Subcutaneous adipose tissue (tissue), 4 donors: Measurements from ENCODE around the gene SEMA3G. TPM values are rescaled to one million over a fixed set of nuclear protein-coding genes. Genes with fewer than 3 reads are reported as not detected.

ENCODE experiments used
- CTCF ChIP-seq: fragments of 450-650 bp; IDR thresholded peaks from one replicate; pipeline ENCODE4 v1.5.1; 2016; ENCODE audit warnings: low read depth, mild to moderate bottlenecking, control low read depth, antibody characterized with exemption, moderate library complexity
- total RNA-seq, 4 donors: library from RNA; depleted of rRNA; stranded (reverse); fragments of >200 nt; gene quantifications; one replicate each; pipeline ENCODE4 v1.1.0, GENCODE V29; 2016

SEMA3G gene
- total RNA-seq, 4 donors from 2014 or later = 97.3 to 373 (median 164) TPM

GRCh38 chr3:52443268-52443610 is 1.7 kb downstream of the SEMA3G start:
- no peak for TF ChIP-seq CTCF

- no peak for TF ChIP-seq CTCF
These were observed 2.3 kb downstream of the SEMA3G start for GRCh38 chr3:52442409-52443267.

GRCh38 chr3:52441772-52442332 is 3.1 kb downstream of the SEMA3G start:
- no peak for TF ChIP-seq CTCF

GRCh38 chr3:52441091-52441771 is 3.7 kb downstream of the SEMA3G start:
- no peak for TF ChIP-seq CTCF

- no peak for TF ChIP-seq CTCF
These were observed 4.2 kb downstream of the SEMA3G start for GRCh38 chr3:52440671-52441070.

GRCh38 chr3:52440249-52440551 is 4.7 kb downstream of the SEMA3G start:
- TF ChIP-seq CTCF = no peak
